ENCODE results near the gene LPIN2. TPM values are rescaled to one million over a fixed set of nuclear protein-coding genes. Genes with fewer than 3 reads are reported as not detected.

LPIN2 gene
- total RNA-seq, 3 donors from 2014 or later: 21.8 to 38.1 (median 29.2) TPM

GRCh38 chr18:2998644-2999043 is 14.3 kb downstream of the LPIN2 start:
- no peaks in the 10 kb centered on the region for H3K4me1 ChIP-seq
- no peaks in the 10 kb centered on the region for H3K36me3 ChIP-seq
- peak overlapping the region; percentile 60 to 72 for H3K27ac ChIP-seq
- H3K27me3 ChIP-seq: no peaks in the 10 kb centered on the region
- H3K9me3 ChIP-seq: no peaks in the 10 kb centered on the region
- H3K4me3 ChIP-seq: peak overlapping the region in 1 of 3 donors; percentile 20
- TF ChIP-seq POLR2AphosphoS5 (IDR thresholded peaks at IDR 0.05): no peak
- TF ChIP-seq CTCF (IDR thresholded peaks at IDR 0.05): no peak
- no peak for TF ChIP-seq POLR2A (IDR thresholded peaks at IDR 0.05)
- no peak for DNase-seq (ENCODE audit: low spot score in 2 of 2)
- intact Hi-C loops (cut with DNase I; ENCODE audit: low total_unique reads): no loop called here

- H3K9me3 ChIP-seq: no peaks in the 10 kb centered on the region
- no peaks in the 10 kb centered on the region for H3K27me3 ChIP-seq
- TF ChIP-seq POLR2AphosphoS5 (IDR thresholded peaks at IDR 0.05): no peak
- no peak for TF ChIP-seq CTCF (IDR thresholded peaks at IDR 0.05)
- no peak for TF ChIP-seq POLR2A (IDR thresholded peaks at IDR 0.05)
- no peak for DNase-seq (ENCODE audit: low spot score in 2 of 2)
- peak overlapping the region; percentile 60 to 72 for H3K27ac ChIP-seq
- no peaks in the 10 kb centered on the region for H3K4me1 ChIP-seq
- no peak overlapping the region for H3K4me3 ChIP-seq
- intact Hi-C loops (cut with DNase I; ENCODE audit: low total_unique reads): no loop called here
- H3K36me3 ChIP-seq: no peaks in the 10 kb centered on the region
Measured at GRCh38 chr18:2997846-2998564, 14.9 kb downstream of the LPIN2 start.

GRCh38 chr18:2997429-2997828 is 15.5 kb downstream of the LPIN2 start:
- Histone ChIP-seq H3K36me3 (no peaks in the 10 kb centered on the region), H3K27me3 (no peaks in the 10 kb centered on the region), H3K9me3 (no peaks in the 10 kb centered on the region), H3K4me3 (no peak overlapping the region), H3K4me1 (no peaks in the 10 kb centered on the region), H3K27ac (peak overlapping the region in 1 of 2 donors; percentile 60)
- TF ChIP-seq CTCF (IDR thresholded peaks at IDR 0.05) (no peak), POLR2A (IDR thresholded peaks at IDR 0.05) (no peak), POLR2AphosphoS5 (IDR thresholded peaks at IDR 0.05) (no peak)
- intact Hi-C loops (cut with DNase I; ENCODE audit: low total_unique reads): no loop called here
- DNase-seq (ENCODE audit: low spot score in 2 of 2): no peak

GRCh38 chr18:2994603-2995432 is 18.1 kb downstream of the LPIN2 start:
- DNase-seq (ENCODE audit: low spot score in 2 of 2): no peak
- Histone ChIP-seq H3K27ac (peak overlapping the region in 1 of 2 donors; percentile 3), H3K4me1 (no peaks in the 10 kb centered on the region), H3K9me3 (no peaks in the 10 kb centered on the region), H3K27me3 (no peaks in the 10 kb centered on the region), H3K4me3 (no peak overlapping the region), H3K36me3 (no peaks in the 10 kb centered on the region)
- intact Hi-C loops (cut with DNase I; ENCODE audit: low total_unique reads): no loop called here
- TF ChIP-seq CTCF (IDR thresholded peaks at IDR 0.05) (no peak), POLR2A (IDR thresholded peaks at IDR 0.05) (no peak), POLR2AphosphoS5 (IDR thresholded peaks at IDR 0.05) (no peak)

Measured in breast epithelium (tissue), 4 donors.